G401.6 (cell line): ENCODE measurements around the gene PGAP3.
"Not testable (repeated sequence)": the region's sequence is repeated elsewhere in the genome, so short reads cannot be mapped to it uniquely, and the experiment has no call there.

Experiments
- FAIRE-seq: peaks from 2 replicates; lab custom pipeline; 2012; peaks lifted over from hg19 to GRCh38; lab: Jason Lieb, UNC

Gene PGAP3

GRCh38 chr17:39715375-39716072 lies 27.7 kb upstream of the PGAP3 start:
- FAIRE-seq = no peak

DNA sequence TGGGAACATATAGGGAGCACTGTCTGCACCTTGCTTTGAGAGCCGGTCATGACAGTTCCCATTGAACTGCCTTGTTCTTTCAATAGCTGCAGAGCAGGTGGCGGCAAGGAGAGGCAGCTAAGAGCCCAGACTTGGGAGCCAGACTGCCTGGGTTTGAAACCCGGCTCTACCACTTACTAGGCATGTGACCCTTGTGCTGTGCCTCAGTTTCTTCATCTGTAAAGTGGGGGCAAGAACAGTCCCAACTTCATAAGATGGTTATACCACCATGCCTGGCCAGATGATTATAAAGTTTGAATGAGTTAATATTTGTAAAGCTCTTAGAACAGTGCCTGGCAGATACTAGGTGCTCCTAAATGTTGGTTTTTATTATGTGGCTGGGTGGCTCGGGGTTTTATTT lies 26.4 kb upstream of the PGAP3 start:
- no peak for FAIRE-seq

- no peak for FAIRE-seq
Observed at GRCh38 chr17:39711851-39712250, 24.0 kb upstream of the PGAP3 start.

- not testable (repeated sequence) for FAIRE-seq
Observed at GRCh38 chr17:39711071-39711470, 23.2 kb upstream of the PGAP3 start.

DNA sequence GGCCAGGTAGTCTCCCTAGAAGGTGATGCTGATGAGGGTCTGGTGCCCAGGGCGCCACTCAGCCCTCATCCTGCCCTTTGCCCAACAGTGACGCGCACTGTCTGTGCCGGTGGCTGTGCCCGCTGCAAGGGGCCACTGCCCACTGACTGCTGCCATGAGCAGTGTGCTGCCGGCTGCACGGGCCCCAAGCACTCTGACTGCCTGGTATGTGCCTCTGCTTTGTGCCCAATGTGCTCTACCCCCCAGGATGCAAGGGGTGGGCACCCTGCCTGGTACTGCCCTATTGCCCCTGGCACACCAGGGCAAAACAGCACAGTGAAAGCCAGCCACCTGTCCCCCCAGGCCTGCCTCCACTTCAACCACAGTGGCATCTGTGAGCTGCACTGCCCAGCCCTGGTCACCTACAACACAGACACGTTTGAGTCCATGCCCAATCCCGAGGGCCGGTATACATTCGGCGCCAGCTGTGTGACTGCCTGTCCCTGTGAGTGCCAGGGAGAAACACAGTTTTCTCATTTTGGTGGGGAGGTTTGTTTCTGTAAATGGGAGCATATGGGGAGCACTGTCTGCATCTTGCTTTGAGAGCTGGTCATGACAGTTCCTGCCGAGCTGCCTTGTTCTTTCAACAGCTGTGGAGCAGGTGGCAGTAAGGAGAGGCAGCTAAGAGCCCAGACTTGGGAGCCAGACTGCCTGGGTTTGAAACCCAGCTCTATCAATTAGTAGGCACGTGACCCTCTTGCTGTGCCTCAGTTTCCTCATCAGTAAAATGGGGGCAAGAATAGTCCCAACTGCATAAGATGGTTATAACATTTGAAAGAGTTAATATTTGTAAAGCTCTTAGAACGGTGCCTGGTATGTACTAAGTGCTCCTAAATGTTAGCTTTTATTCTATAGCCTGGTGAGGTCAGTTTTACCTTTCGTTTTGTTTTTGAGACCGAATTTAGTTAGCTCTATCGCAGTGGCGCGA lies 22.4 kb upstream of the PGAP3 start:
- FAIRE-seq = no peak

- FAIRE-seq = no peak
Observed at GRCh38 chr17:39709319-39709997, 21.6 kb upstream of the PGAP3 start.

- no peak for FAIRE-seq
Observed at GRCh38 chr17:39706921-39707337, 19.1 kb upstream of the PGAP3 start.

GRCh38 chr17:39706383-39706782 lies 18.5 kb upstream of the PGAP3 start:
- no peak for FAIRE-seq

DNA sequence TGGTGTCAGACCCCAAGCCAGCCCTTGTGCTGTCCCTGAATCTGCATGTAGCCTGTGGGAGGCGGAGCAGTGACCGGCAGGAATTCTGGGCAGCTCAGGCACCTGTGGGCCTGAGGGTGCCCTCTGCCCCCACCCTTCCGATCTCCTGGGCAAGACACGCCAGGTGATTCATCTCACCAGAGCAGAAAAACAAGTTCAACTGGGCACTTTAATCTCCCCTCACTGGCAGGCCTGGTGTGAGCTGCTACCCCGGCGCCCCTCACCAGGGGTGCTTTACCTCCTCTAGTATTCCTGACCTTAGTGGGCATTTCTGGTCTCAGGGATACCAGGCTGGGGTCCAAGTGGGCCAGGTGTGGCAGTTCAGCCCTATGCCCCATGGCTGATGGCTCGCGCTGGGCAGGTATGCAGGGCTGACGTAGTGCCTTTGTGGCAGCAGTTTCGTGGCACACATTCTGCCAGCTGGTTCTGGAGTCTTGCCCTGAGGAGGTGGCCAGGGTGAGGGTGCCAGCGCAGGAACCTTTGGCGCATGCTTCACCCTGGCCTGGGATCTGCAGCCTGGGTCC lies 18.0 kb upstream of the PGAP3 start:
- no peak for FAIRE-seq

DNA sequence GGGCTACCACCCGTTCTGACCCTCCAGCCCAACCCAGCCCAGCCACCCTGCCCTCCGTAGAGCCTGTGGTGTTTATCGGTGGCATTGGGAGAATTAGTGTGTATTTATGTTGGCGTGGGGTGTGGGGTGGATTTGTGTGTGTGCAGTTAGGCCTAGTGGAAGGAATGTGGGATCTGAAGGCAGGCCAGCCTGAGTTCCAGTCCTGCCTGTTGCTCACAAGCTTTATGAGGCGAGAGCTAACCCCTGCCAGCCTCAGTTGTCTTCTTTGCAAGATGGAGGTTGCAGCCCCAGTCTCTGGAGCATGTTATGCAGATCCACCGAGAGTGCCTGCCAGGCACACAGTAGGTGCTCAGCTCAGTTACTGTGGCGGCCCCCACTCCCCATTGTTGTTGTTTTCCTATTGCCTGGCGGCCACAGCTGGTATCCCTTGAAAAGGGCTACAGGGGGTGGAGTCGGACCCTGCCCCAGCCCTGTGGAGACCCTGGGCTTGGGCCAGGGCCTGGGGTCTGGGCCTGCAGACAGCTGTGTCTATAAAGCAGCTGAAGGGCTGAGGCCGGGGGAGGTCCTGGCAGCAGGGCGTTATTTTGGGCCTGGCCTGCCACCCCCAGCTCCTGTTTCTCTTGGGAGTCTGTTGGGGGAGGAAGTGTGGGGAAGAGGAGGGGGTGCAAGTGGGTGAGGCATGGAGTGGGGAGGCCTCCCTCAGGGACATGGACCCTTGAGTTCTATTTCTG lies 17.1 kb upstream of the PGAP3 start:
- FAIRE-seq = no peak

GRCh38 chr17:39703913-39704312 lies 16.1 kb upstream of the PGAP3 start:
- no peak for FAIRE-seq

DNA sequence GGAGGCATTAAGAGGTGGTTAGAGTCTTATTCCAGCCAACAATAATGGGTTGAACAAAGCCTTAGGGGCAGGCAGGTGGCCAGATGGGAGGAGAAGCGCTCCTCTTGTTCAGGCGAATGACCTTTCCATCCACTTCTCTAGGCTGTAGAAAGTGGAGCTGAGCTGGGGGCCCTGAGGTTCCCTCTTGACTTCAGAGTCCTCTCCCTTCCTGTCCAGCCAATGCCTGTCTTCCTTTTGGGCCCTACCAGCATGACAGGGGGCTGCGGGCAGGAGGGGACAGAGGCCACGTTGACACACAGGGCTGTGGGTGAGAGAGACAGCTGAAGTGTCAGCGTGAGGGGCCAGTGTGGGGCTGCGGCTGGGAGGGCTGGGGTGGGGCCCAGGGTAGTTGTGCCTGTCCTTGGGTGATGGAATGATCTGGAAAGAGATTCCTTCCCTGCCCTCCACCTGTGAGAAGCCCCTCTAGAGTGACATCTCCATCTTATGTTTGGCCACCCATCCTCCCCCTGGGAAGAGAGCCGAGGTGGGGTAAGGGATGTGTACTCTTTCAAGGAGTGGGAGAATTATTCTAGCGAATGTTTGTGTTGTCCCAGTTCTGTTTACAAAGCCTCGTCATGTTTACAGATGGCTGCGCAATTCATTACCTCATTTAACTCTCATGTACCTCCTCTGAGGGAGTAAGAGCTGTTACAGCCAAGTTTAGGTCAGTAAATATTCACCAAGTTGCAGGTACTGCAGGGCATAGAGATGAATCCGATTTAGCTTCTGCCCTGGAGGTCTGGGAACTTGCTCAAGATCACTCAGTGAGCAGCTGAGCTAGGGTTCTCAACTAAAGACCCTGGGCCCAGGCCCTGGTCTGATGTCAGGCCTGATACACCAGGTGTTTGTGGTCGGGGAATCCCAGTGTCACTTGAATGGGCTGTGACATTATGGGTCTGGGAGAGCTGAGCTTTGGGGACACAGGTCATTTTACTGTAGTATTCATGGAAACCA lies 15.3 kb upstream of the PGAP3 start:
- no peak for FAIRE-seq

DNA sequence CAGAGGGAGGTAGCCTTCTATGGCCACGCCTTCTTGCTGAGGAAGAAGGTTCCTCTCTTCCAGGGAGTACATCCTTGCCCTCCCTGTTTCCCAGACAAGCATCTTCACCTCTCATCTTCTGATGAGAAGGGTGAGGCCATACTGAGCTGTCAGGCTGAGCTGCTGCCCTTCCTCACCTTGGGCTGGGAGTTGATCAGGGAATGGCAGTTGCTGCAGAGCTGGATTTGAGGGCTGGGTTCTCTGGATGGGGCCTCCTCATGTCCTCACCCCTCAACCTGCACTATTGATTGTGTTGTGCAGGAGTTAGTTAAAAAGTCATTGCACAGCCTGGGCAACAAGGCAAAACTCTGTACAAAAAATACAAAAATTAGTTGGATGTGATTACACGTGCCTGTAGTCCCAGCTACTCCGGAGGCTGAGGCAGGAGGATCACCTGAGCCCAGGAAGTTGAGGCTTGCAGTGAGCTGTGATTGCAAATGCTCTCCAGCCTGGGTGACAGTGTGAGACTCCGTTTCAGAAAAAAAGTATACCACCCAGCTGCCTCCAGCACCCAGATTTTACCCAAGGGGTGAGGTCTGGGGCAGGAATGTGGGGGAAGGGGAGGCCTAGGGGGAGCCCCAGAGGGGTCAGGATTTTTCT lies 14.0 kb upstream of the PGAP3 start:
- no peak for FAIRE-seq

DNA sequence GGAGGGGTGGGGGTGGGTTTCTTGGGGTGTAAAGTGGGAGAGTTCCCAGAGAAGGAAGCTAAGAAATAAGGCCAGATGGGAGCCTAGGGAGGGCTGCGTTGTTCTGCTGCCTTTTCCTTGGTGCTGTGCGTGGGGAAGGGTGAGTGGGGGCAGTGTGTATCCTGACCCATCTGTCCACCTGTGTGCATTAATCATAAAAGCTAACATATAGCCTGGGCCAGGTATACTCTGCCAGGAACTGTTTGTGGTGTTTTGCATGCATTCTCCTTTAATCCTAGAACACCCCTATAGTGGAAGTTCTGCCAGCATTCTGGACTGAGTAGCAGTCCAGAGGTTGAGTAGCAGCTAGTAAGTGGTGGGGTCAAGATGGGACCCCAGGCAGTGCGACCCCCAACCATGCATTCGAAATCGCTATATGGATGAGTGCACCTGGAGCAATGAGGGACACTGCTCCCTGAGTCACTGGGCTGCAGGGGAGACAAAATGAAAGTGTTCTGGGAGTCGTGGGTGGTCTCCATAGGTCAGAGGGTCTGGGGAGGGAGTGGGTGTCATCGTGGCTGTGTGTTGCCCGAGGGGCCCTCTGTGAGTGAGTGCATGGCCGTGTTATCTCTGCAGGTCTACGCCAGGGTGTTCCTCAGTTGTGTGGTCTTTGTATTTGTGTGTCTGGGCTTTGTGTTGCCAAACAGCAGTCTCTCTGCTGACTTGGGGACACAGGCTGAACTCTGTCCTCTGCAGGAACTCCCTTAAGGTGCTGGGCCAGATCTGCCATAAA lies 13.3 kb upstream of the PGAP3 start:
- no peak for FAIRE-seq

- FAIRE-seq = no peak
Observed at GRCh38 chr17:39700148-39700987, 12.5 kb upstream of the PGAP3 start.

- FAIRE-seq = peak; percentile 96
Observed at GRCh38 chr17:39699818-39700147, 11.9 kb upstream of the PGAP3 start, which contains the start of gene ERBB2. Gene ERBB2, plus strand, starts transcription at chr17:39700064. Its CDS starts 175 bp downstream, at chr17:39700239.

DNA sequence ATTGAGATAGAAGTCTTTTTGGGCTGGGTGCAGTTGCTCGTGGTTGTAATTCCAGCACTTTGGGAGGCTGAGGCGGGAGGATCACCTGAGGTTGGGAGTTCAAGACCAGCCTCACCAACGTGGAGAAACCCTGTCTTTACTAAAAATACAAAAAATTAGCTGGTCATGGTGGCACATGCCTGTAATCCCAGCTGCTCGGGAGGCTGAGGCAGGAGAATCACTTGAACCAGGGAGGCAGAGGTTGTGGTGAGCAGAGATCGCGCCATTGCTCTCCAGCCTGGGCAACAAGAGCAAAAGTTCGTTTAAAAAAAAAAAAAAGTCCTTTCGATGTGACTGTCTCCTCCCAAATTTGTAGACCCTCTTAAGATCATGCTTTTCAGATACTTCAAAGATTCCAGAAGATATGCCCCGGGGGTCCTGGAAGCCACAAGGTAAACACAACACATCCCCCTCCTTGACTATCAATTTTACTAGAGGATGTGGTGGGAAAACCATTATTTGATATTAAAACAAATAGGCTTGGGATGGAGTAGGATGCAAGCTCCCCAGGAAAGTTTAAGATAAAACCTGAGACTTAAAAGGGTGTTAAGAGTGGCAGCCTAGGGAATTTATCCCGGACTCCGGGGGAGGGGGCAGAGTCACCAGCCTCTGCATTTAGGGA lies 11.4 kb upstream of the PGAP3 start:
- not testable (repeated sequence) for FAIRE-seq

- no peak for FAIRE-seq
Observed at GRCh38 chr17:39697961-39698360, 10.1 kb upstream of the PGAP3 start.
